ENCODE data around the gene NBPF4. TPM values are rescaled to one million over a fixed set of nuclear protein-coding genes. Genes with fewer than 3 reads are reported as not detected.
A peak's percentile ranks its signal among the peaks of the same experiment; 100 is the strongest.
"Not testable (repeated sequence)": the region's sequence is repeated elsewhere in the genome, so short reads cannot be mapped to it uniquely, and the experiment has no call there.

Gene NBPF4
- total RNA-seq, 1 donor from 2014 or later, result not detected

GRCh38 chr1:108209456-108210108, 34.3 kb downstream of the NBPF4 start:
- no peak for DNase-seq

DNA sequence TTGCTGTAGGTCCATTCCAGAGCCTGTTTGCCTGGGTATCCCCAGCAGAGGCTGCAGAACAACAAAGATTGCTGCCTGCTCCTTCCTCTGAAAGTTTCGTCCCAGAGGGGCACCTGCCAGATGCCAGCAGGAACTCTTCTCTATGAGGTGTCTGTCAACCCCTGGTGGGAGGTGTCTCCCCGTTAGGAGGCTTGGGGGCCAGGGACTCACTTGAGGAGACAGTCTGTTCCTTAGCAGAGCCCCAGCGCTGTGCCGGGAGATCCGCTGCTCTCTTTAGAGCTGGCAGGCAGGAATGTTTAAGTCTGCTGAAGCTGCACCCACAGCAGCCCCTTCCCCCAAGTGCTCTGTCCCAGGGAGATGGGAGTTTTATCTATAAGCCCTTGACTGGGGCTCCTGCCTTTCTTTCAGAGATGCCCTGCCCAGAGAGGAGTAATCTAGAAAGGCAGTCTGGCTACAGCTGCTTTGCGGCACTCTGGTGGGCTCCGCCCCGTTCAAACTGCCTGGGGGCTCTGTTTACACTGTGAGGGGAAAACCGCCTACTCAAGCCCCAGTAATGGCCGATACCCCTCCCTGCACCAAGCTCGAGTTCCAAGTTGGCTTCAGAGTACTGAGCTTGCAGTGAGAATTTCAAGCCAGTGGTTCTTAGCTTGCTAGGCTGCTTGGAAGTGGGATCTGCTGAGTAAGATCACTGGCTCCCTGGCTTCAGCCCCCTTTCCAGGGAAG, 35.0 kb downstream of the NBPF4 start:
- no peak for DNase-seq

DNA sequence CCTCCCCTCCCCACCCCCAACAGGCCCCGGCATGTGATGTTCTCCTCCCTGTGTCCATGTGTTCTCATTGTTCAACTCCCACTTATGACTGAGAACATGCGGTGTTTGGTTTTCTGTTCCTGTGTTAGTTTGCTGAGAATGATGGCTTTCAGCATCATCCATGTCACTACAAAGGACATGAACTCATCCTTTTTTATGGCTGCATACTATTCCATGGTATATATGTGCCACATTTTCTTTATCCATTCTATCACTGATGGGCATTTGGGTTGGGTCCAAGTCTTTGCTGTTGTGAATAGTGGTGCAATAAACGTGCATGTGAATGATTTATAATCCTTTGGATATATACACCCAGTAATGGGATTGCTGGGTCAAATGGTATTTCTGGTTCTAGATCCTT, 40.3 kb downstream of the NBPF4 start:
- DNase-seq, result not testable (repeated sequence)

GRCh38 chr1:108201687-108202086, 42.2 kb downstream of the NBPF4 start:
- no peak for DNase-seq

- DNase-seq, result peak; percentile 75
These were observed 43.2 kb downstream of the NBPF4 start for GRCh38 chr1:108200687-108201051.

GRCh38 chr1:108199781-108200686, 43.8 kb downstream of the NBPF4 start, which contains the start of gene SLC25A24:
SLC25A24 (minus strand) TSS chr1:108200343; CDS start chr1:108200138, 205 bp downstream.
- peak; percentile 79 for DNase-seq

DNA sequence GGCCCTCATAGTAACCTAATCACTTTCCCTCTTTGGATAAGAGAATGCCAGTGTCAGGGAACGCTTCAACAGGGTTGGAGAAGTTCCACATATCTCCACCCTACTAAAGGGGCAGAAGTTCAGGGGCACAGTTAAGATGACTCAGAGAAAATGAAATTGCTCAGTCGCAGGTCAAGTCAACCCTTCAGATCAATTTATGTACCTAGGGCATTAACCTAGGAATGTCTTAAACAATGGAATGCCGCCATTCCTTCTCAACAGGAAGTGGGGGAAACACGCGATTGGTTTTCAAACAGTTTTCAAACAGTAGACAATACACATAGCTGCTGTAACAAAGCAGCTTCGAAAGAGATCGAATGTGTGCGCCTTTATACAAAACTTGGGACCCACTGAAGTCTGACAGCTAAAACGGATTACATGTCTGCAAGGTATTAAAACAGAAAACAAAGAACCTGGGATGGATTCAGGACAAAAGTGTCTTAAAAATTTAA, 44.6 kb downstream of the NBPF4 start:
- peak; percentile 80 for DNase-seq

- DNase-seq, result no peak
These were observed 49.8 kb downstream of the NBPF4 start for GRCh38 chr1:108194051-108194450.

DNA sequence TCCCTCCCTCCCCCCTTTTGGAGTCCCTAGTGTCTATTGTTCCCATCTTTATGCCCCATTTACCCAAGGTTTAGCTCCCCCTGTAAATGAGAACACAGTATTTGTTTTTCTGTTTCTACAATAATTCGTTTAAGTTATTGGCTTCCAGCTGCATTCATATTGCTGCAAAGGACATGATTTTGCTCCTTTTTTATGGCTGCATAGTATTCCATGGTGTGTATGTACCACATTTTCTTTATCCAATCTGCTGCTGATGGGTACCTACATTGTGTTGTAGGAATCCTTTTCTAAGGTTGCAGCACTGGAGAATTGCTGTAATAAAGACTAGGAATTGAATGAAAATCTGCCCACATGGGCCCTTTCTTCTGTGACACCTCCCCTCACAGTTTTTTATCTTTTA, 50.5 kb downstream of the NBPF4 start:
- DNase-seq, result no peak

DNA sequence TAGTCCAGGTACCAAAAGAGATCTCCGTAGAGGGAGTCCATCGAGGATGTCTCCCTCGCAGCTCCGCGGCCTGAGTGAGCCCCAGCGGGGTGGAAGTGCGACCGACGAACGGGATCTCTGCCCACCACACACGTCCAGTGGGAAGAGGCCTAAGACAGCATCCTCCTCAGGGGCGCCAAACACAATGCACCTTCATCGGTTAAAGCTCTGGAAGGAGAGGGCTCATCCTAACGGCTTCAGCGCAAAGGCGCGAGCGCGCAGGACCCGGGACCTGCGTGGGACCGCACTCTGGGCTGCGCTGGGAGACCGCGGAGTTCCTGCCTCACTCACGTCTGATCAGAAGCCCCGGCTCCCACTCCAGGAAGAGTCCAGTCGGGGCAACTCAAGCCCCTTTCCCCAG, 51.3 kb downstream of the NBPF4 start:
- no peak for DNase-seq

- DNase-seq, result no peak
These were observed 53.0 kb downstream of the NBPF4 start for GRCh38 chr1:108190686-108191416.

DNA sequence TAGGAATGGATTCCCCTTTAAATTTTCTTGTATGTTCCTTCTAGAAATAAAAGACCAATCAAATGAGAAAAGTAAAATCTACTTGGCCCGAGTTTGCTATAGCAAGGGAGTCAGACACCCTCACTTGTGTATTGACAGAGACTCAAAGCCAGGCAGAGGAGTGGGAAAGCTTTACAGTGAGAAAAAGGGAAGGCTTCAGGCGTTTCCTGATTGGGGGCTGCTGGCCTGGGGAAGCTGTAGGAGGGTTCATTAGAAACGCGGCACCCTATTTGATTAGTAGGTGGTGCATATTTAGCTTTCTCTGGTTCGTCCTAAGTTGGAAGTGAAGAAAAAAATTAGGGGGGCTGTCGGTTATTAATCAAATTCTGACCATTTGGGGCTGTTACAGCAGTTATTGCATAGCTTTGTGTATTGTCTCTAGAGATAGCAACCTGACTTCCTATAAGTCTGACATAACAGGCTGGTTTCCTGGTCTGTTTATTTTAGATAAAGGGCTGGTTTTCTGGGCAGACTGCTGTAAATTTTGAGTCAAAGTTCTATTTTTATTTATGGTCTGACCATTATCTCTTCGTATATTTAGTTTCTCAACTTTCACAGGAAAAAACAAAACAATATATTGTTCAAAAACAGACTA, 53.8 kb downstream of the NBPF4 start:
- no peak for DNase-seq

DNA sequence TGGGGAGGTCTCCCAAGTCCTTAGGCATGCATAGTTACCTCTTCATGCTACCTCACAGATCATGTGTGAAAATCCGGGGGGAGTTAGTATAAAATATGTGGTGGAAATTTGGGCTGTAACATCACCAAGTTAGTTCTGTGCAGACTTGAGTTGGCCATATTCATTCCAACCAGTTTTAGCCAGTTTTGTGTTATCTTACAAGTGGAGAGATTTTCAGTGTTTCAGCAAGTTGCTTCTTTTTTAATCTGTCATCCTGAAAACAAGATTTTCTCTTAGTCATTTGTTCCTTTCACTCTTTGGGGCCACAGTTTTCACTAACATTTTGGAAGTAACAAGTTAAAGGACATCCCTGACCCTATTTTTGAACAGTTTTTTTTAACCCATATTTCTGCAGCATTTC, 55.1 kb downstream of the NBPF4 start:
- no peak for DNase-seq

DNA sequence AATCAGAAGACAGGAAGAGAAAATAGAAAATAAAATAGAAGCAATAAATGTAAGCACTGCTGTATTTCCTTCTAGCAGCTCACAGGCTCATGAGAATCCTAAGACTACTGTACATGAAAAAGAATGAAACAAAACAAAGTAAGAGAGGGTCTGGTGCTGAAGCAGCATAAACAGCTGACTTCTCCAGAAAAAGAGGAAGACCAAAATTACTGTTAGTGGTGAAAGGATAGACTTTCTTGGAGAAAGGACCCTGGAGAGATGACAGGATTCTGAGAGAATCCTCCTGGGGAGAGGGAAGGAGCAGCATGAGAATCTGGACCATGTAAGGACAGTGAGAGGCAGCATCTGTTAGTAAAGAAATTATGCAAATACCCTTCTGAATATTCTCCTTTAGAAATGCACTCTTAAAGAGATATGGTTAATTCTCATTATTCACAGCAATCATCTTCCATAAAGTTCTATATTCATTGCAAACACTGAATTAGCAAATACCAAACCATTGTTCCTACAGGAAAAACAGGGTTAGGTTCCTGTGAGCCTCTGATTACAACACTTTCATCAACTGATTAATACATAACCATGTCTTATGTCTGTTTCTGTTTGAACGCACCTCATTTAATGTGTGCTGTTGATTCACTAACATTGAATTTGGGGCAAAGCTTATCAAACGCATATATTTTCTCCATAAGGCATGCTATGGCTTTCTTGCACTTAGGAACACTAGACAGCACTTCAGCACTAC, 60.7 kb downstream of the NBPF4 start:
- no peak for DNase-seq

DNA sequence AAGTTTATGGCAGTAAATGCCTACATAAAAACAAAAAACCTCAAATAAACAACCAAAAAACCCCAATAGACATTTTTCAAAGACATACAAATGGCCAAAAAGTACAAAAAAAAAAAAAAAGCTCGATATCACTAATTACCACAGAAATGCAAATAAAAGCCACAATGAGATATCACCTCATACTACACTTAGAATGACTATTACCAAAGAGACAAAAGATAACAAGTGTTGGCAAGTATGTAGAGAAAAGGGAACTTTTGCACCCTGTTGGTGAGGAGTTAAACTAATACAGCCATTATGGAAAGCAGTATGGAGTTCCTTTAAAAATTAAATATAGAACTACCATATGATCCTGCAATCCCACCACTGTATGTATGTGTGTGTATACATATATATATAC, 64.9 kb downstream of the NBPF4 start:
- DNase-seq, result no peak

Other genes with a start within 250 kb of the NBPF4 start
- 49.5 and 49.9 TPM in 2 replicates for gene SLC25A24, start 43.7 kb downstream of the NBPF4 start, total RNA-seq
- gene NBPF6, start 206.3 kb upstream of the NBPF4 start, total RNA-seq, result not detected in 2 replicates